Measurements from ENCODE around the gene ZDHHC14. TPM values are rescaled to one million over a fixed set of nuclear protein-coding genes. Genes with fewer than 3 reads are reported as not detected.

Gene ZDHHC14
- total RNA-seq, 2 donors from 2014 or later = 53.3 to 66.2 TPM

- no peak overlapping the region for H3K27ac ChIP-seq
- no peaks in the 10 kb centered on the region for H3K4me1 ChIP-seq (replicated peaks)
- no peaks in the 10 kb centered on the region for H3K27me3 ChIP-seq (replicated peaks; ENCODE audit: insufficient read depth)
- DNase-seq (ENCODE audit: low spot score) = no peak
- no peaks in the 10 kb centered on the region for H3K9me3 ChIP-seq
- no peak for TF ChIP-seq POLR2A (IDR thresholded peaks at IDR 0.05)
- no peak for TF ChIP-seq POLR2AphosphoS5 (IDR thresholded peaks at IDR 0.05)
- TF ChIP-seq, protein P1, sequence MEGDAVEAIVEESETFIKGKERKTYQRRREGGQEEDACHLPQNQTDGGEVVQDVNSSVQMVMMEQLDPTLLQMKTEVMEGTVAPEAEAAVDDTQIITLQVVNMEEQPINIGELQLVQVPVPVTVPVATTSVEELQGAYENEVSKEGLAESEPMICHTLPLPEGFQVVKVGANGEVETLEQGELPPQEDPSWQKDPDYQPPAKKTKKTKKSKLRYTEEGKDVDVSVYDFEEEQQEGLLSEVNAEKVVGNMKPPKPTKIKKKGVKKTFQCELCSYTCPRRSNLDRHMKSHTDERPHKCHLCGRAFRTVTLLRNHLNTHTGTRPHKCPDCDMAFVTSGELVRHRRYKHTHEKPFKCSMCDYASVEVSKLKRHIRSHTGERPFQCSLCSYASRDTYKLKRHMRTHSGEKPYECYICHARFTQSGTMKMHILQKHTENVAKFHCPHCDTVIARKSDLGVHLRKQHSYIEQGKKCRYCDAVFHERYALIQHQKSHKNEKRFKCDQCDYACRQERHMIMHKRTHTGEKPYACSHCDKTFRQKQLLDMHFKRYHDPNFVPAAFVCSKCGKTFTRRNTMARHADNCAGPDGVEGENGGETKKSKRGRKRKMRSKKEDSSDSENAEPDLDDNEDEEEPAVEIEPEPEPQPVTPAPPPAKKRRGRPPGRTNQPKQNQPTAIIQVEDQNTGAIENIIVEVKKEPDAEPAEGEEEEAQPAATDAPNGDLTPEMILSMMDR (IDR thresholded peaks at IDR 0.05) = no peak
- intact Hi-C loops (cut with DNase I) = loop anchor here (5.0 to 10.0 kb wide), 2 partner anchors 71 to 207 kb away; no protein-coding TSS in a partner anchor
- H3K4me3 ChIP-seq = no peak overlapping the region
- WGBS = 63% methylated on average over 3 of the region's 3 CpGs
- no peaks in the 10 kb centered on the region for H3K36me3 ChIP-seq
Observed at GRCh38 chr6:157668009-157668401, 287.0 kb downstream of the ZDHHC14 start.

GRCh38 chr6:157668713-157669112, 287.7 kb downstream of the ZDHHC14 start:
- WGBS = 93% methylated on average over 2 of the region's 2 CpGs
- Histone ChIP-seq H3K27ac (no peak overlapping the region), H3K36me3 (no peaks in the 10 kb centered on the region), H3K27me3 (replicated peaks; ENCODE audit: insufficient read depth) (no peaks in the 10 kb centered on the region), H3K9me3 (no peaks in the 10 kb centered on the region), H3K4me3 (no peak overlapping the region), H3K4me1 (replicated peaks) (no peaks in the 10 kb centered on the region)
- no peak for TF ChIP-seq POLR2AphosphoS5 (IDR thresholded peaks at IDR 0.05)
- TF ChIP-seq, protein P1 (IDR thresholded peaks at IDR 0.05) = no peak
- no peak for TF ChIP-seq POLR2A (IDR thresholded peaks at IDR 0.05)
- intact Hi-C loops (cut with DNase I) = loop anchor here (5.0 to 10.0 kb wide), 2 partner anchors 71 to 206 kb away; no protein-coding TSS in a partner anchor
- DNase-seq (ENCODE audit: low spot score) = no peak

DNA sequence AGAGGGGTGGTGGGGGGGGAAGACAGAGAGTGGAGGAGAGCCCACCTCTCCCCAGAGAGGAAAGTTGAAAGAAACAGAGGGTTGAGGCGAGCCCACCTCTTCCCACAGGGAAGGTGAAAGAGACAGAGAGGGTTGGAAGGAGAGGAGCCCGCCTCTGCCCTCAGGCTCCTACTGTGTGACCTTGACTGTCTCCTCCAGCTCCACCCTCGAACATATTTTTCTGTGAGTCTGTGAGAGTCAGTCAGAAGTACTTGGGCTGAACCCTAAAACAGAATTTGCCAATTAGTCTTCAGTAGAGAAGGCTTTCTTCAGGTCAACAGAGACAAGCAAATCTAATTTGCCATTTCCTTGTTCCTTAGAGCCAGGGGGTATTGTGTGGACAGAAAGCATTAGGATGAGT, 288.3 kb downstream of the ZDHHC14 start:
- Histone ChIP-seq H3K36me3 (no peaks in the 10 kb centered on the region), H3K4me3 (no peak overlapping the region), H3K27ac (peak overlapping the region; percentile 35 to 36), H3K4me1 (replicated peaks) (no peaks in the 10 kb centered on the region), H3K27me3 (replicated peaks; ENCODE audit: insufficient read depth) (no peaks in the 10 kb centered on the region), H3K9me3 (no peaks in the 10 kb centered on the region)
- TF ChIP-seq, protein P1 (IDR thresholded peaks at IDR 0.05) = no peak
- TF ChIP-seq POLR2A (IDR thresholded peaks at IDR 0.05) = no peak
- TF ChIP-seq POLR2AphosphoS5 (IDR thresholded peaks at IDR 0.05) = no peak
- 68% methylated on average over 3 of the region's 3 CpGs for WGBS
- intact Hi-C loops (cut with DNase I) = loop anchor here (5.0 to 10.0 kb wide), 2 partner anchors 72 to 205 kb away; no protein-coding TSS in a partner anchor
- no peak for DNase-seq (ENCODE audit: low spot score)

GRCh38 chr6:157669747-157670216, 288.8 kb downstream of the ZDHHC14 start:
- intact Hi-C loops (cut with DNase I) = loop anchor here (5.0 to 10.0 kb wide), 2 partner anchors 72 to 205 kb away; no protein-coding TSS in a partner anchor
- Histone ChIP-seq H3K27me3 (replicated peaks; ENCODE audit: insufficient read depth) (no peaks in the 10 kb centered on the region), H3K36me3 (no peaks in the 10 kb centered on the region), H3K27ac (peak overlapping the region; percentile 35 to 36), H3K4me1 (replicated peaks) (no peaks in the 10 kb centered on the region), H3K4me3 (no peak overlapping the region), H3K9me3 (no peaks in the 10 kb centered on the region)
- peak; percentile 63 for DNase-seq (ENCODE audit: low spot score)
- TF ChIP-seq POLR2A (IDR thresholded peaks at IDR 0.05) = no peak
- TF ChIP-seq, protein P1 (IDR thresholded peaks at IDR 0.05) = peak in 2 of 4 experiments; percentile 39 to 43
- 8% methylated on average over 14 of the region's 14 CpGs for WGBS

Measured in prostate gland (tissue), 2 donors.